ENCODE results near the gene TFDP1. TPM values are rescaled to one million over a fixed set of nuclear protein-coding genes. Genes with fewer than 3 reads are reported as not detected.

The TFDP1 gene
- total and polyA plus RNA-seq, 2 of the 4 experiments (the other 2 are of a cell fraction): 59.3 to 97.0 TPM

GRCh38 chr13:113548778-113549621 lies 35.6 kb upstream of the TFDP1 start (continued):
- no peak for TF ChIP-seq RAD21 (IDR thresholded peaks at IDR 0.05; ENCODE audit: low read length)

- no peak overlapping the region for H2AFZ ChIP-seq (replicated peaks; ENCODE audit: low read length, poor library complexity)
- dilution Hi-C loops (cut with HindIII; ENCODE audit: low sequenced_read_pairs, unreplicated experiment): no loop called here
- no peak overlapping the region for H3K23ac ChIP-seq (ENCODE audit: low read depth, low read length)
- peaks cover 10% of the 10 kb centered on the region; the same call in 1 of the 2 replicates for H3K9me1 ChIP-seq (ENCODE audit: insufficient read depth, low read length)
- peaks cover 12% of the 10 kb centered on the region for H3K4me1 ChIP-seq (ENCODE audit: control insufficient read depth, insufficient read depth, low read length)
- no peak overlapping the region for H3K18ac ChIP-seq (ENCODE audit: low read depth, low read length)
- H2BK15ac ChIP-seq (ENCODE audit: low read depth, low read length): no peak overlapping the region
- H3K4me3 ChIP-seq (ENCODE audit: insufficient read depth, low read depth, low read length): no peak overlapping the region
- H3K4me2 ChIP-seq (ENCODE audit: low read depth, low read length): no peak overlapping the region
- no peak for ATAC-seq (ENCODE audit: low read depth)
- H3K36me3 ChIP-seq (ENCODE audit: control insufficient read depth, insufficient read depth, low read length): peaks cover 45% of the 10 kb centered on the region
- H4K91ac ChIP-seq (ENCODE audit: insufficient read depth, low read depth, low read length): no peak overlapping the region
- no peak overlapping the region for H3K27ac ChIP-seq (ENCODE audit: insufficient read depth, low read length)
- H4K8ac ChIP-seq (ENCODE audit: low read depth in 2 of 2, low read length in 2 of 2): no peak overlapping the region
- intact Hi-C loops (cut with micrococcal nuclease): no loop called here
- no peak overlapping the region for H2BK120ac ChIP-seq (ENCODE audit: low read depth, low read length)
- H3K79me1 ChIP-seq (ENCODE audit: low read depth in 1 of 2, low read length in 2 of 2): peaks cover 32 to 42% of the 10 kb centered on the region in 2 experiments
- H2AK5ac ChIP-seq (ENCODE audit: low read depth, low read length): no peak overlapping the region
- no peak overlapping the region for H2BK20ac ChIP-seq (ENCODE audit: low read depth, low read length)
- no peak overlapping the region for H3K9ac ChIP-seq (ENCODE audit: low read depth, low read length)
- POLR2A ChIA-PET (ENCODE audit: unreplicated experiment): no interaction called here
- H4K5ac ChIP-seq (ENCODE audit: low read depth, low read length): no peak overlapping the region
- CTCF ChIA-PET: interaction anchor here (0.6 kb wide), 1 partner anchor 325 kb away, joined by 4 read pairs; no protein-coding TSS in a partner anchor
- DNase-seq: no peak
- no CpG with 5 or more reads among the region's 9 CpGs for WGBS, 2 experiments (ENCODE audit: extremely low coverage in 2 of 2, insufficient read length in 1 of 2)
- peaks cover 31% of the 10 kb centered on the region for H4K20me1 ChIP-seq (ENCODE audit: insufficient read depth, low read length)
- H2BK5ac ChIP-seq (ENCODE audit: low read depth, low read length, poor library complexity, severe bottlenecking): no peak overlapping the region
- BruUV-seq (replicated peaks): no TSS peak
- no peaks in the 10 kb centered on the region for H3K9me3 ChIP-seq (ENCODE audit: control insufficient read depth, insufficient read depth, low read length)
- in situ Hi-C loops (cut with MboI; ENCODE audit: low sequenced_read_pairs): no loop called here
- H3K4ac ChIP-seq (ENCODE audit: low read depth, low read length): no peak overlapping the region
- H3K56ac ChIP-seq (ENCODE audit: extremely low read depth, insufficient read depth, low read length): no peak overlapping the region
- no peaks in the 10 kb centered on the region for H3K27me3 ChIP-seq (ENCODE audit: control insufficient read depth, insufficient read depth, low read length)
- no peak overlapping the region for H2AK9ac ChIP-seq (replicated peaks; ENCODE audit: low read depth, low read length, poor library complexity)
- no peak overlapping the region for H3K14ac ChIP-seq (replicated peaks; ENCODE audit: low read depth, low read length)
- TF ChIP-seq BHLHE40 (IDR thresholded peaks at IDR 0.05; ENCODE audit: low read depth, low read length) (no peak), FOS (IDR thresholded peaks at IDR 0.05; ENCODE audit: low read depth, low read length) (no peak), RFX5 (IDR thresholded peaks at IDR 0.05; ENCODE audit: low read depth, low read length) (no peak), MAZ (IDR thresholded peaks at IDR 0.05; ENCODE audit: borderline replicate concordance, low read depth, low read length) (no peak), RCOR1 (IDR thresholded peaks at IDR 0.05; ENCODE audit: insufficient replicate concordance, low read length) (no peak), ELK1 (IDR thresholded peaks at IDR 0.05; ENCODE audit: borderline replicate concordance, low read depth, low read length) (no peak), CHD1 (IDR thresholded peaks at IDR 0.05; ENCODE audit: low read depth, low read length) (no peak), CTCF (conservative IDR thresholded peaks at IDR 0.05; ENCODE audit: low read depth, low read length) (no peak), SMC3 (IDR thresholded peaks at IDR 0.05; ENCODE audit: low read depth, low read length) (no peak), USF2 (IDR thresholded peaks at IDR 0.05; ENCODE audit: low read depth, low read length) (no peak), MXI1 (IDR thresholded peaks at IDR 0.05; ENCODE audit: borderline replicate concordance, low read depth, low read length) (no peak), RAD21 (IDR thresholded peaks at IDR 0.05; ENCODE audit: low read length) (no peak)
Measured at GRCh38 chr13:113550453-113550852, 34.1 kb upstream of the TFDP1 start.
